Skeletal muscle tissue (tissue), 4 donors: ENCODE measurements around the gene CD68. TPM values are rescaled to one million over a fixed set of nuclear protein-coding genes. Genes with fewer than 3 reads are reported as not detected.

Experiments used
- H3K27ac ChIP-seq: one replicate; pipeline ENCODE4 v1.7.0; 2013; ENCODE audit warnings: mild to moderate bottlenecking, low read depth, low read length, inconsistent platforms
- H3K27me3 ChIP-seq, 3 donors: one replicate each; pipeline ENCODE4 v1.7.0; 2013; ENCODE audit warnings: low read length in 3 of 3; ENCODE audit not compliant: control insufficient read depth in 3 of 3, insufficient read depth in 3 of 3
- H3K36me3 ChIP-seq, 3 donors: one replicate each; pipeline ENCODE4 v1.7.0; 2013; ENCODE audit warnings: low read length in 3 of 3; ENCODE audit not compliant: control insufficient read depth in 3 of 3, insufficient read depth in 3 of 3
- H3K4me1 ChIP-seq, 3 donors: one replicate each; pipeline ENCODE4 v1.7.0; 2013; ENCODE audit warnings: low read length in 3 of 3, mild to moderate bottlenecking in 3 of 3; ENCODE audit not compliant: control insufficient read depth in 3 of 3, insufficient read depth in 3 of 3
- H3K4me3 ChIP-seq, 3 donors: one replicate each; pipeline ENCODE4 v1.7.0; 2013; ENCODE audit warnings: low read length in 3 of 3
- H3K9ac ChIP-seq, 3 donors: one replicate each; pipeline ENCODE4 v1.7.0; 2013; ENCODE audit warnings: low read length in 3 of 3, mild to moderate bottlenecking in 3 of 3, moderate library complexity in 2 of 3, low read depth in 1 of 3
- H3K9me3 ChIP-seq, 3 donors: one replicate each; pipeline ENCODE4 v1.7.0; 2013; ENCODE audit warnings: low read length in 3 of 3; ENCODE audit not compliant: control insufficient read depth in 3 of 3
- total RNA-seq: library from RNA; depleted of rRNA; stranded (reverse); fragments of >200 nt; gene quantifications from one replicate; pipeline ENCODE4 v1.2.3, GENCODE V29; 2014
- donor health status: Osteomylitis.

The CD68 gene
- total RNA-seq, 1 donor from 2014 or later = 4.2 TPM

GRCh38 chr17:7559320-7560171, 19.9 kb upstream of the CD68 start:
- peak overlapping the region; percentile 95 for H3K27ac ChIP-seq
- no peaks in the 10 kb centered on the region for H3K27me3 ChIP-seq
- H3K36me3 ChIP-seq = peaks cover 8 to 9% (median 9%) of the 10 kb centered on the region in 3 donors
- peaks cover 57 to 62% (median 58%) of the 10 kb centered on the region in 3 donors for H3K4me1 ChIP-seq
- peak overlapping the region; percentile 67 to 88 (median 72) for H3K4me3 ChIP-seq
- H3K9ac ChIP-seq = peak overlapping the region; percentile 87 to 89 (median 88)
- no peaks in the 10 kb centered on the region for H3K9me3 ChIP-seq

GRCh38 chr17:7560172-7561027, 19.0 kb upstream of the CD68 start:
- Histone ChIP-seq H3K4me3 (peak overlapping the region; percentile 72 to 88 (median 82)), H3K27ac (peak overlapping the region; percentile 95), H3K9me3 (no peaks in the 10 kb centered on the region), H3K36me3 (peaks cover 17 to 18% (median 18%) of the 10 kb centered on the region in 3 donors), H3K4me1 (peaks cover 57 to 65% (median 58%) of the 10 kb centered on the region in 3 donors), H3K9ac (peak overlapping the region; percentile 1 to 89 (median 88)), H3K27me3 (no peaks in the 10 kb centered on the region)

GRCh38 chr17:7561028-7561575, 18.3 kb upstream of the CD68 start:
- H3K4me3 ChIP-seq = peak overlapping the region; percentile 72 to 88 (median 82)
- no peaks in the 10 kb centered on the region for H3K27me3 ChIP-seq
- H3K9me3 ChIP-seq = no peaks in the 10 kb centered on the region
- peak overlapping the region; percentile 95 for H3K27ac ChIP-seq
- H3K9ac ChIP-seq = peak overlapping the region; percentile 82 to 89 (median 88)
- H3K36me3 ChIP-seq = peaks cover 21 to 22% (median 22%) of the 10 kb centered on the region in 3 donors
- peaks cover 57 to 65% (median 58%) of the 10 kb centered on the region in 3 donors for H3K4me1 ChIP-seq

GRCh38 chr17:7561589-7562207, 17.7 kb upstream of the CD68 start, which contains the start of gene SENP3:
TSS of gene SENP3 (plus strand) at chr17:7561919. CDS start at chr17:7563077, 1,158 bp downstream.
- H3K9ac ChIP-seq = peak within 1 kb of the TSS; percentile 83 to 89 (median 88)
- H3K9me3 ChIP-seq = no peaks in the 10 kb centered on the region
- peaks cover 57 to 65% (median 58%) of the 10 kb centered on the region in 3 donors for H3K4me1 ChIP-seq
- no peaks in the 10 kb centered on the region for H3K27me3 ChIP-seq
- peak within 1 kb of the TSS; percentile 95 for H3K27ac ChIP-seq
- H3K4me3 ChIP-seq = peak within 1 kb of the TSS; percentile 72 to 88 (median 82)
- H3K36me3 ChIP-seq = peaks cover 22 to 25% (median 24%) of the 10 kb centered on the region in 3 donors

- peaks cover 27 to 30% (median 29%) of the 10 kb centered on the region in 3 donors for H3K36me3 ChIP-seq
- H3K27me3 ChIP-seq = no peaks in the 10 kb centered on the region
- peak overlapping the region; percentile 72 to 88 (median 80) for H3K4me3 ChIP-seq
- H3K9me3 ChIP-seq = no peaks in the 10 kb centered on the region
- H3K9ac ChIP-seq = peak overlapping the region; percentile 83 to 88 (median 86)
- peak overlapping the region; percentile 95 for H3K27ac ChIP-seq
- H3K4me1 ChIP-seq = peaks cover 56 to 65% (median 57%) of the 10 kb centered on the region in 3 donors
These were observed 17.2 kb upstream of the CD68 start for GRCh38 chr17:7562208-7562605.

DNA sequence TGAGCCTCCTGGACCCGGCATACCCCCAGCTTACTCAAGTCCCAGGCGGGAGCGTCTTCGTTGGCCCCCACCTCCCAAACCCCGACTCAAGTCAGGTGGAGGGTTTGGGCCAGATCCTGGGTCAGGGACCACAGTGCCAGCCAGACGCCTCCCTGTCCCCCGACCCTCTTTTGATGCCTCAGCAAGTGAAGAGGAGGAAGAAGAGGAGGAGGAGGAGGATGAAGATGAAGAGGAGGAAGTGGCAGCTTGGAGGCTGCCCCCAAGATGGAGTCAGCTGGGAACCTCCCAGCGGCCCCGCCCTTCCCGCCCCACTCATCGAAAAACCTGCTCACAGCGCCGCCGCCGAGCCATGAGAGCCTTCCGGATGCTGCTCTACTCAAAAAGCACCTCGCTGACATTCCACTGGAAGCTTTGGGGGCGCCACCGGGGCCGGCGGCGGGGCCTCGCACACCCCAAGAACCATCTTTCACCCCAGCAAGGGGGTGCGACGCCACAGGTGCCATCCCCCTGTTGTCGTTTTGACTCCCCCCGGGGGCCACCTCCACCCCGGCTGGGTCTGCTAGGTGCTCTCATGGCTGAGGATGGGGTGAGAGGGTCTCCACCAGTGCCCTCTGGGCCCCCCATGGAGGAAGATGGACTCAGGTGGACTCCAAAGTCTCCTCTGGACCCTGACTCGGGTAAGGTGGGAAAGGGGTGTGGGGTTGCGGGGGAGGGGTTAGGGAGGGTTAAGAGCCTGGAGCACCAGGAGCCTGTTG, 16.1 kb upstream of the CD68 start:
- Histone ChIP-seq H3K9me3 (no peaks in the 10 kb centered on the region), H3K27ac (no peak overlapping the region), H3K4me1 (peaks cover 45 to 55% (median 47%) of the 10 kb centered on the region in 3 donors), H3K27me3 (no peaks in the 10 kb centered on the region), H3K4me3 (no peak overlapping the region), H3K36me3 (peaks cover 31 to 34% (median 34%) of the 10 kb centered on the region in 3 donors), H3K9ac (peak overlapping the region in 1 of 3 donors; percentile 88)

DNA sequence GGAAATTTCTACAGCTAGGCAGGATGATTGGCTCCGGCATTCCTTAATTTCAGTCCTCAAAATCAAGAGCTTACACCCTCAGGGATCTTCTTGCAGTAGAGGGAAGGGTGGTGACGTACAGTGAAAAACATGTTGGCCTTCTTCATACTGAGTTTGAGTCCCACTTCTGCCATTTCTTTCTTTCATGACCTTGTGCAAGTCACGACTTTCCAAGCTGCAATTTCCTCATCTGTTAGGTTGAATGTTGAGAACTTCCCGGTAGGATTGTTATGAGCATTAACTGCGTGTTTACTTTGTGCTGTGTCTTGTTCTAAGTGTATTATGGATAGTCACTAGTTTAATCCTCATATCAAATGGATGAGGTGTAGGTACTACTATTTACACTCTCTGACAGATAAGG, 9.9 kb upstream of the CD68 start:
- H3K9me3 ChIP-seq = no peaks in the 10 kb centered on the region
- no peak overlapping the region for H3K4me3 ChIP-seq
- peaks cover 42 to 53% (median 45%) of the 10 kb centered on the region in 3 donors for H3K36me3 ChIP-seq
- H3K27ac ChIP-seq = no peak overlapping the region
- no peak overlapping the region for H3K9ac ChIP-seq
- peaks cover 13 to 17% (median 13%) of the 10 kb centered on the region in 3 donors for H3K4me1 ChIP-seq
- no peaks in the 10 kb centered on the region for H3K27me3 ChIP-seq

- H3K9ac ChIP-seq = no peak overlapping the region
- H3K4me1 ChIP-seq = peaks cover 21 to 22% (median 21%) of the 10 kb centered on the region in 3 donors
- no peaks in the 10 kb centered on the region for H3K27me3 ChIP-seq
- H3K27ac ChIP-seq = no peak overlapping the region
- H3K4me3 ChIP-seq = no peak overlapping the region
- H3K9me3 ChIP-seq = no peaks in the 10 kb centered on the region
- peaks cover 41 to 53% (median 45%) of the 10 kb centered on the region in 3 donors for H3K36me3 ChIP-seq
These were observed 9.1 kb upstream of the CD68 start for GRCh38 chr17:7570351-7570750.

DNA sequence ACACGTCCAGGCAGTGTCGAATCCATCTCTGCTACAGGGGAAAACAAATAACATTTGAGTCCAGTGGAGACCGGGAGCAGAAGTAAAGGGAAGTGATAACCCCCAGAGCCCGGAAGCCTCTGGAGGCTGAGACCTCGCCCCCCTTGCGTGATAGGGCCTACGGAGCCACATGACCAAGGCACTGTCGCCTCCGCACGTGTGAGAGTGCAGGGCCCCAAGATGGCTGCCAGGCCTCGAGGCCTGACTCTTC, 7.2 kb upstream of the CD68 start:
- Histone ChIP-seq H3K27me3 (no peaks in the 10 kb centered on the region), H3K9me3 (no peaks in the 10 kb centered on the region), H3K4me1 (peaks cover 37 to 41% (median 38%) of the 10 kb centered on the region in 3 donors), H3K9ac (peak overlapping the region; percentile 58 to 80 (median 78)), H3K4me3 (peak overlapping the region; percentile 79 to 85 (median 80)), H3K27ac (peak overlapping the region; percentile 93), H3K36me3 (peaks cover 48 to 60% (median 49%) of the 10 kb centered on the region in 3 donors)
